IMR-90 (cell line): Measurements from ENCODE around the gene NRIP1. TPM values are rescaled to one million over a fixed set of nuclear protein-coding genes. Genes with fewer than 3 reads are reported as not detected.

ENCODE experiments used
- ATAC-seq: fragments of 200-7000 bp; cut with Tn5 transposase; 2 replicates; pipeline ENCODE4 v1.9.1; 2020; ENCODE audit warnings: low read depth, mild to moderate bottlenecking, moderate library complexity
- BruUV-seq: library from RNA; stranded (reverse); fragments of 400-500 nt; replicated peaks from 2 replicates; lab custom pipeline; 2021; lab: Mats Ljungman, UMichigan
- CTCF ChIA-PET: fragments of 300-600 bp; formaldehyde crosslinking; extraction: SDS; loops from one replicate; lab custom pipeline; 2021; ENCODE audit warnings: antibody characterized with exemption; lab: Yijun Ruan, JAX
- POLR2A ChIA-PET: fragments of 300-600 bp; sonication (Branson Sonifier 250); formaldehyde crosslinking; loops from one replicate; lab custom pipeline; 2022; ENCODE audit warnings: antibody characterized with exemption; ENCODE audit not compliant: unreplicated experiment; lab: Charles Lee
- DNase-seq: peaks from one replicate; pipeline ENCODE4 v3.0.0; 2013
- H2AFZ ChIP-seq: replicated peaks from 2 replicates; pipeline ENCODE3; 2013; ENCODE audit warnings: low read length, mild to moderate bottlenecking; ENCODE audit not compliant: poor library complexity
- H2AK5ac ChIP-seq: 2 replicates; pipeline ENCODE4 v1.6.1; 2013; ENCODE audit warnings: low read depth, low read length, inconsistent platforms
- H2AK9ac ChIP-seq: replicated peaks from 2 replicates; pipeline ENCODE3; 2013; ENCODE audit warnings: mild to moderate bottlenecking, low read depth, low read length, moderate library complexity; ENCODE audit not compliant: poor library complexity
- H2BK120ac ChIP-seq: 2 replicates; pipeline ENCODE4 v1.6.1; 2013; ENCODE audit warnings: low read depth, low read length, inconsistent platforms
- H2BK15ac ChIP-seq: 3 replicates; pipeline ENCODE4 v1.6.1; 2013; ENCODE audit warnings: low read depth, low read length, inconsistent platforms
- H2BK20ac ChIP-seq: 2 replicates; pipeline ENCODE4 v1.6.1; 2013; ENCODE audit warnings: low read depth, mild to moderate bottlenecking, inconsistent platforms, low read length, moderate library complexity
- H2BK5ac ChIP-seq: 2 replicates; pipeline ENCODE4 v1.6.1; 2013; ENCODE audit warnings: mild to moderate bottlenecking, low read depth, low read length, inconsistent platforms; ENCODE audit not compliant: poor library complexity, severe bottlenecking
- H3K14ac ChIP-seq: replicated peaks from 2 replicates; pipeline ENCODE4 v1.6.1; 2013; ENCODE audit warnings: low read depth, low read length, inconsistent platforms
- H3K18ac ChIP-seq: 2 replicates; pipeline ENCODE4 v1.6.1; 2013; ENCODE audit warnings: low read depth, low read length, control low read depth
- H3K23ac ChIP-seq: 2 replicates; pipeline ENCODE4 v1.6.1; 2013; ENCODE audit warnings: low read depth, low read length, inconsistent platforms
- H3K27ac ChIP-seq: 2 replicates; pipeline ENCODE4 v1.5.1; 2013; ENCODE audit warnings: mild to moderate bottlenecking, control low read depth, low read length; ENCODE audit not compliant: insufficient read depth
- H3K27me3 ChIP-seq: 2 replicates; pipeline ENCODE4 v1.6.1; 2013; ENCODE audit warnings: low read length; ENCODE audit not compliant: control insufficient read depth, insufficient read depth
- H3K36me3 ChIP-seq: 2 replicates; pipeline ENCODE4 v1.6.1; 2013; ENCODE audit warnings: low read length, mixed read lengths; ENCODE audit not compliant: control insufficient read depth, insufficient read depth
- H3K4ac ChIP-seq: 2 replicates; pipeline ENCODE4 v1.6.1; 2013; ENCODE audit warnings: low read depth, low read length, inconsistent platforms
- H3K4me1 ChIP-seq: 2 replicates; pipeline ENCODE4 v1.6.1; 2013; ENCODE audit warnings: low read length, mixed read lengths; ENCODE audit not compliant: control insufficient read depth, insufficient read depth
- H3K4me2 ChIP-seq: 2 replicates; pipeline ENCODE4 v1.6.1; 2013; ENCODE audit warnings: low read depth, mild to moderate bottlenecking, control low read depth, low read length, moderate library complexity
- H3K4me3 ChIP-seq: 2 replicates; pipeline ENCODE4 v1.5.1; 2013; ENCODE audit warnings: low read depth, mild to moderate bottlenecking, control low read depth, low read length, moderate library complexity; ENCODE audit not compliant: insufficient read depth
- H3K56ac ChIP-seq: 2 replicates; pipeline ENCODE4 v1.6.1; 2013; ENCODE audit warnings: low read length, inconsistent platforms; ENCODE audit not compliant: insufficient read depth; ENCODE audit errors: extremely low read depth
- H3K79me1 ChIP-seq, 2 experiments: 2 replicates each; pipeline ENCODE4 v1.6.1; 2013; ENCODE audit warnings: low read length in 2 of 2, inconsistent platforms in 1 of 2, low read depth in 1 of 2
- H3K9ac ChIP-seq: 2 replicates; pipeline ENCODE4 v1.6.1; 2013; ENCODE audit warnings: low read depth, low read length, control low read depth
- H3K9me1 ChIP-seq: 2 replicates; pipeline ENCODE4 v1.6.1; 2013; ENCODE audit warnings: low read length, inconsistent platforms; ENCODE audit not compliant: insufficient read depth
- H3K9me3 ChIP-seq: 2 replicates; pipeline ENCODE4 v1.6.1; 2013; ENCODE audit warnings: low read length; ENCODE audit not compliant: control insufficient read depth, insufficient read depth
- H4K20me1 ChIP-seq: 2 replicates; pipeline ENCODE4 v1.6.1; 2013; ENCODE audit warnings: low read length, inconsistent platforms; ENCODE audit not compliant: insufficient read depth
- H4K5ac ChIP-seq: 2 replicates; pipeline ENCODE4 v1.6.1; 2013; ENCODE audit warnings: mild to moderate bottlenecking, low read depth, low read length, control low read depth
- H4K8ac ChIP-seq, 2 experiments: 2 replicates each; pipeline ENCODE4 v1.6.1; 2013; ENCODE audit warnings: low read depth in 2 of 2, low read length in 2 of 2, control low read depth in 1 of 2, inconsistent platforms in 1 of 2
- H4K91ac ChIP-seq: 2 replicates; pipeline ENCODE4 v1.6.1; 2013; ENCODE audit warnings: low read depth, low read length, inconsistent platforms; ENCODE audit not compliant: insufficient read depth
- BHLHE40 ChIP-seq: fragments of 150-350 bp; IDR thresholded peaks from 2 replicates; pipeline ENCODE4 v1.6.1; 2016; ENCODE audit warnings: mild to moderate bottlenecking, low read depth, low read length
- CHD1 ChIP-seq: IDR thresholded peaks from 2 replicates; pipeline ENCODE4 v1.6.1; 2012; ENCODE audit warnings: low read depth, low read length, improper control_type of control experiment
- CTCF ChIP-seq: conservative IDR thresholded peaks from 2 replicates; pipeline ENCODE4 v1.5.1; 2012; ENCODE audit warnings: mild to moderate bottlenecking, low read depth, low read length, improper control_type of control experiment
- RAD21 ChIP-seq: IDR thresholded peaks from 2 replicates; pipeline ENCODE4 v1.6.1; 2012; ENCODE audit warnings: low read length, improper control_type of control experiment
- RCOR1 ChIP-seq: IDR thresholded peaks from 2 replicates; pipeline ENCODE4 v1.6.1; 2012; ENCODE audit warnings: mild to moderate bottlenecking, low read length, improper control_type of control experiment; ENCODE audit not compliant: insufficient replicate concordance
- RFX5 ChIP-seq: IDR thresholded peaks from 2 replicates; pipeline ENCODE4 v1.8.0; 2012; ENCODE audit warnings: low read depth, mild to moderate bottlenecking, low read length, moderate library complexity
- USF2 ChIP-seq: fragments of 150-350 bp; IDR thresholded peaks from 2 replicates; pipeline ENCODE4 v1.6.1; 2017; ENCODE audit warnings: mild to moderate bottlenecking, antibody characterized with exemption, low read length, low read depth
- dilution Hi-C: fragments of 300-500 bp; cut with HindIII; formaldehyde crosslinking; loops from one replicate; pipeline ENCODE4 v1.14.3; 2018; ENCODE audit warnings: low sequenced_read_pairs; ENCODE audit not compliant: unreplicated experiment
- in situ Hi-C: fragments of 300-500 bp; cut with MboI; formaldehyde crosslinking; loops from 3 replicates; pipeline ENCODE4 v1.14.3; 2019; ENCODE audit warnings: low sequenced_read_pairs, inconsistent platforms, mixed read lengths
- intact Hi-C: fragments of 100-400 bp; cut with micrococcal nuclease; formaldehyde crosslinking; loops from 2 replicates; pipeline ENCODE4 v1.10.0; 2022
- polyA plus RNA-seq, 3 experiments: library from polyadenylated mRNA; depleted of rRNA; stranded (reverse); fragments of >200 nt; gene quantifications; 2 replicates each; pipeline ENCODE4 v1.2.3, GENCODE V29; 2012; ENCODE audit warnings: low replicate concordance in 1 of 3
- total RNA-seq: library from RNA; depleted of rRNA; stranded (reverse); fragments of >200 nt; gene quantifications from 2 replicates; pipeline ENCODE4 v1.2.3, GENCODE V29; 2012

NRIP1 gene
- total and polyA plus RNA-seq, 2 of the 4 experiments (the other 2 are of a cell fraction), result 9.6 to 73.8 TPM

- H3K4me1 ChIP-seq, result peaks cover 9% of the 10 kb centered on the region; the same call in 1 of the 2 replicates
- H3K79me1 ChIP-seq, result 0 out of 4 replicates have a peak, but pooled peaks cover 0 to 4% of the 10 kb centered on the region in 2 experiments
- no peak overlapping the region for H3K4ac ChIP-seq
- H2AK5ac ChIP-seq, result no peak overlapping the region
- no peak overlapping the region for H3K14ac ChIP-seq
- H3K27me3 ChIP-seq, result no peaks in the 10 kb centered on the region
- peaks cover 2% of the 10 kb centered on the region; the same call in 1 of the 2 replicates for H3K9me1 ChIP-seq
- in situ Hi-C loops, result no loop called here
- no peaks in the 10 kb centered on the region for H4K20me1 ChIP-seq
- dilution Hi-C loops, result no loop called here
- no peak for DNase-seq
- H3K23ac ChIP-seq, result no peak overlapping the region
- H3K9ac ChIP-seq, result no peak overlapping the region
- no peaks in the 10 kb centered on the region for H3K9me3 ChIP-seq
- H2BK5ac ChIP-seq, result no peak overlapping the region
- no peak overlapping the region for H4K91ac ChIP-seq
- no peak overlapping the region for H2AFZ ChIP-seq
- ATAC-seq, result no peak
- no peak overlapping the region for H4K5ac ChIP-seq
- BruUV-seq, result no TSS peak
- no peak overlapping the region for H3K4me3 ChIP-seq
- no peak overlapping the region; the same call in 2 of the 3 replicates for H2BK15ac ChIP-seq
- CTCF ChIA-PET, result no interaction called here
- H3K27ac ChIP-seq, result no peak overlapping the region
- H3K56ac ChIP-seq, result no peak overlapping the region
- no peak for TF ChIP-seq RAD21
- no peak for TF ChIP-seq CHD1
- TF ChIP-seq RCOR1, result no peak
- TF ChIP-seq BHLHE40, result no peak
- no peak for TF ChIP-seq RFX5
- TF ChIP-seq USF2, result no peak
- no peak for TF ChIP-seq CTCF
- H3K36me3 ChIP-seq, result no peaks in the 10 kb centered on the region
- H3K4me2 ChIP-seq, result no peak overlapping the region
- no peak overlapping the region for H2BK20ac ChIP-seq
- POLR2A ChIA-PET, result no interaction called here
- H3K18ac ChIP-seq, result no peak overlapping the region
- H2AK9ac ChIP-seq, result no peak overlapping the region
- intact Hi-C loops, result no loop called here
- H4K8ac ChIP-seq, result no peak overlapping the region
- H2BK120ac ChIP-seq, result no peak overlapping the region
Observed at GRCh38 chr21:14911351-14911750, 153.4 kb downstream of the NRIP1 start.
